Activated CD8-positive, alpha-beta memory T cell treated with anti-CD3 and anti-CD28 coated beads for 48 hours (primary cell): ENCODE measurements around the gene SPRY4.
"Not testable (repeated sequence)": the region's sequence is repeated elsewhere in the genome, so short reads cannot be mapped to it uniquely, and the experiment has no call there.

Experiments used
- DNase-seq, 3 experiments: peaks; one replicate each; pipeline ENCODE4 v3.0.0-alpha.2; 2020; ENCODE audit warnings: low read depth in 2 of 3, low spot score in 2 of 3

Gene SPRY4

GRCh38 chr5:142295960-142296860 is 28.6 kb downstream of the SPRY4 start:
- DNase-seq, result no peak

GRCh38 chr5:142295084-142295758 is 29.6 kb downstream of the SPRY4 start:
- no peak for DNase-seq

GRCh38 chr5:142293486-142293885 is 31.3 kb downstream of the SPRY4 start:
- DNase-seq, result no peak

GRCh38 chr5:142292808-142293207 is 32.0 kb downstream of the SPRY4 start:
- no peak for DNase-seq

GRCh38 chr5:142292249-142292648 is 32.6 kb downstream of the SPRY4 start:
- no peak for DNase-seq

GRCh38 chr5:142290577-142291299 is 34.1 kb downstream of the SPRY4 start:
- no peak for DNase-seq

GRCh38 chr5:142289708-142290576 is 34.9 kb downstream of the SPRY4 start:
- DNase-seq, result no peak

DNA sequence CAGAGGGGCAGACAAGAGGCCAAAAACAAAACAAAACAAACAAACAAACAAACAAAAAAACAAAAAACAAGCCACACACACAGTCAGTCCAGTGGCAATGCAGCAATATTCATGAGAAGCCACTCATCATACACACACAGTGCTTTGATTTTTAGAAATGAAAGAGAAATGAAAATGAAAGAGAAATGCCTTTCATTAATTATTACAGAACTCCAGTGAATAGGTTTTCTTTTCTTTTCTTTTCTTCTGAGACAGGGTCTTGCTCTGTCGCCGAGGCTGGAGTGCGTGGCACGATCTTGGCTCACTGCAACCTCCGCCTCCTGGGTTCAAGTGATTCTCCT is 36.9 kb downstream of the SPRY4 start:
- DNase-seq, result no peak

DNA sequence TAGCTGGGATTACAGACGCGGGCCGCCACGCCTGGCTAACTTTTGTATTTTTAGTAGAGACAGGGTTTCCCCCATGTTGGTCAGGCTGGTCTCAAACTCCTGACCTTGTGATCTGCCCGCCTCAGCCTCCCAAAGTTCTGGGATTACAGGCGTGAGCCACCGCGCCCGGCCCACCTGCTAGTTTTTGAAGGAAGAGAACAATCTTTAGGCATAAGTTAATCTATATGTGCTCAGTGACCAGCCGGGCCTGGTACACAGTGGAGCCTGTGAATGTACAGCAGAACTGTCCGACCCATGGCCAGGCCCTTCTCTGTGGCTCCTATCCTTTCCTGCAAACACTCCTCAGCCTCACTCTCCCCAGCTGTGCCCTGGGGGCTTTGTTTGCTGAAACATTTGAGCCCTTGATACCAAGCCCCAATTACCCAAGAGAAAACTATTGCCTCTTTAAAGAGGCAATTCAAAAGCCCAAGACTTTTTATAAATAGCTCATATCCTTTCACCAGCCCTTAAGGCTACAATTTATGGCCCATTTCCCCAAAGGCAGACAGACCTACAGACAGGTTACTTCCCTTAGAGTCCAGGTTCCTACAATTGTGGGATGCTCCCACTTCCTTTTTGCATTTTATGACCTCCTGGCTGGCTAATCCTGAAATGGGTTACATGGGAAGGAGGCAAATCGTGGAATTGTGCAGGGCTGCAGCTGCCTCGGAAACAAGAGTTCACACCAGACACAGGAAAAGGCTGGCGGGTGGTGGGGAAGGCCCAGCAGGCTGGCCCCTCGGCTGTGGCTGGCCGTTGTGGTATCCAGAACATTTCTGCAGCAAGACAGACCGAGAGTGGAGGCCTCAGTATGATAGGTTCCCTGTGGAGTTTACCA is 37.5 kb downstream of the SPRY4 start:
- no peak for DNase-seq

DNA sequence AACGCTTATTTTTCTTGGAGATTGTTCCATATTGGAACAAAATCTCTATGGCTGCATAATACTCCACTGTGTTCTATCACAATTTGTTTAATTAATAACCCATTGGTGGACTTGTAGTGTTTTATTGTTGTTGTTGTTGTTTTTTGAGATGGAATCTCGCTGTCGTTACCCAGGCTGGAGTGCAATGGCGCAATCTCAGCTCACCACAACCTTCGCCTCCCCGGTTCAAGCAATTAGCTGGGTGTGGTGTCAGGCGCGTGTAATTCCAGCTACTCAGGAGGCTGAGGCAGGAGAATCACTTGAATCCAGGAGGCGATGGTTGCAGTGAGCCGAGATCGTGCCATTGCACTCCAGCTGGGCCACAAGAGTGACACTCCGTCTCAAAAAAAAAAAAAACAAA is 38.7 kb downstream of the SPRY4 start:
- DNase-seq, result no peak

DNA sequence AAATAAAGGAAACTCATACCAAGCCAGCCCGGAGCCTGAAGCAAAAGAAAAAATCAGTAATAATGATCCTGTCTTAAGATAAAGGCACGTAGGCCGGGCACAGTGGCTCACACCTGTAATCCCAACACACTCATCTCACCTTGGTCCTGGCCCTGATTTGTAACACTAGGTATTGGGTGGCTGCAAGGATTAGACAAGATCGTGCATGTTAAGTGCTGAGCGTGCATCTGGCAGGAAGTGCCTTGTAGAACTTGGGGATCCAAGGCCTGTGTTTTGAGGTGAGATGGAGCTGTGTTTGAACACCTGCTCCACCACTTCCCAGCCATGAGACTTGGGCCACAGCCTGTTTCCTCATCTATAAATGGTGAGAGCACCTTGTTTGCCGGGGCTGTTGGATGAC is 41.5 kb downstream of the SPRY4 start:
- DNase-seq, result no peak

- DNase-seq, result no peak
Observed at GRCh38 chr5:142281966-142282365, 42.9 kb downstream of the SPRY4 start.

GRCh38 chr5:142281008-142281367 is 43.8 kb downstream of the SPRY4 start:
- no peak for DNase-seq

DNA sequence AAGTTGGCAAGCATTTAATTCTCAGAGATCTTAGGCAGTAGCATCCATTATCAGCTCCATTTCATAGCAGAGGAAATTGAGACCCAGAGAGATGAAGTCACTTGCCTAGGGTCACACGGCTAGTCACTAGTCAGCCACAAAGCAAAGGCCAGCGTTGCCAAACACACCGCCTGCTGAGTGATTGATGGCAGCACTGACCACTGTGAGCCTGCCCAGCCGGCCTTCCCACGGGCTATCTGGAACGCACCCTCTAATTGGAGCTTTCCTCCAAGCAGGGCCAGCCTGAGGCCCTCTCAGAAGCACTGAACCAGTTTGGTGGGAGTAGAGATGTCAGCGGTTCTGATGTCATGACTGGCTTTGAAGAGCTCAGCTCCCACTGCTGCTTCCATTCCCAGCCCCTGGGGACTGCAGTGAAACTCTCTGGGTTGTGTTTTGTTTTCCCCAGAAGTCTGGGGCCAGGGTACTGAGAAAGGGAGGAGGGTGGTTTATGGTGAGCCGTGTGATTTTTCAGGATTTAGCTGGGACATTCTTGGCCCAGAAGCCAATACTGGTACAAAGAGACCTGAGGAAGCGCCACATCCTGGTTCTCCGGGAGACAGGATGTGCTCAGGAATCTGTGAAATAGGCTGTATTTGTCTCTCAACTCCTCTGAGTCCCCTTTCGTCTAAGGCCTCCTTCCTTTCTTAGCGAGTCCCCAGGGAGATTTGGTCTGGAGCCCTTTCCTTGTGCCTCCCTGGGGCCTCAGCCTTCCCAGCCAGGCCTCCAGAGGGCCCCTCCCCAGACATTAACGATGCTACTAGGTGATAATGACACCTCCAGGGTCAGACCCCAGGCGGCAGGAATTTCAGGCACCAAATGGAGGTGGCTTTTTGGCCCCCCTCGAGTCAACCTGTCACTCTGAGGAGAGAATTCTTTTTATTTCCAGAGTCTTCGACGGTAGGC is 44.5 kb downstream of the SPRY4 start:
- no peak for DNase-seq

DNA sequence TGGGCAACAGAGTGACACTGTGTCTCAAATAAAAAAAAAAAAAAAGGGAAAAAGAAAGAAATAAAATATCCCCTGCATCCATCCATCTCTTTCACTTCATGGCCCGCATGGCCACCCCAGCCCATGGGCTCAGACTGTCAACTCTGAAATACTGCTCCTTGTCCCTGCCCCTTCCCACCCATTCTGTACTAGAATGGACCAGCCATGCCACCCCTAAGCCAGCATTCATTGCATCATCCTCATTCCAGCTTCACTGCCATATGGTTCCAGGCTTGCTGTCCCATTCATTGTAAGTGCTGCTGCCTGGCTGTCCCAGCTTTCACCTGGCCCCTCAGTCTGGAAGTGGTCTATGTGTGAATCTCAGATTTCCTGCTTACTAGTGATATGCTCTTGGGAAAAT is 46.2 kb downstream of the SPRY4 start:
- DNase-seq, result no peak

DNA sequence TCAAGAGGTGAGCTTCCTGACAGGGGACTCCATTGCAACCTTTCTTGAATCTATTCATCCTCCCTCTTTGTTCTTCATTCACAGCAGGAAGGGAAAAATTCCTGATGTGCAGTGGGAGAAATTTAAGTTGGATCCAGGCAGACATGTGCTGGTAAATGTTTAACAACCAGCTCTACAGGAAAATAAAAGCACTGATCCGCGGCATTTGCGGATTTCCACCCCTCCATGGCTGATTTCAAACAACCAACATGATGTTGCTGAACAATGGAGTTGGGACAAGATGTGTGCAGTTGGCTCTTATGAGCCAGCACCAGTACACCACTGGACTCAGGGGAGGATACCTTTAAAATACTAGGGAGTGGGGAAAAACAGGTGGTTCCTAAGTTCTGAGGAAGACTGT is 47.0 kb downstream of the SPRY4 start:
- no peak for DNase-seq

DNA sequence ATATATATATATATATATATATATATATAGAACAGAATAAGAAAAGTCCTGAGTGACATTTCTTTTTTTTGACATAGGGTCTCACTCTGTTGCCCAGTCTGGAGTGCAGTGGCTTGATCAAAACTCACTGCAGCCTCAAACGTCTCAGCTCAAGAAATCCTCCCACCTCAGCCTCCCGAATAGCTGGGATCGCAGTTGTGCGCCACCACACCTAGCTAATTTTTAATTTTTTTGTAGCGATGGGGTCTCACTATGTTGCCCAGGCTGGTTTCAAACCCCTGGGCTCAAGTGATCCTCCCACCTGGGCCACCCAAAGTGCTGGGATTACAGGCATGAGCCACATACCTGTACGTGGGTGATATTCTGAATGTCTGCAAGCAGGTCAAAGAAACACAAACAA is 48.3 kb downstream of the SPRY4 start:
- no peak for DNase-seq

DNA sequence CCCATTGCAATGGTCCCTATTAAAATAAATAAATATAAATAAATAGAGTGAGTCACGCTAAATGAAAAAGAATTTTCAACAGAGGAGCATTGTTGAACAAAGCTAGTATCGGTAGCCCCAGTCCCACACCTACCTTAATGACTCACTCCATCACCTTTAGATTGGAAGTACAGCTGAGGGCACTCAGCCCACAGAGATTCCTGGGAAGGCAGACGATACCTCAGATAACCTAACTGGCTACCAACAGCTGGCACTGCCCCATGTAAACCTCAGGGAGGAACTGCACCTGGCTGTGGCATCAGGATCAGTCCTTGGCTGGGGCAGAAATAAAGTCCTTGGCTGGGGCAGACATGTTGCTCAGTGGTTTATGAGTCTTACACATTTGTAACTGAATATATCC is 49.3 kb downstream of the SPRY4 start:
- no peak for DNase-seq

- DNase-seq, result not testable (repeated sequence)
Observed at GRCh38 chr5:142272596-142272995, 52.2 kb downstream of the SPRY4 start.
